ENCODE data around the gene EXOC6B.

EXOC6B gene

DNA sequence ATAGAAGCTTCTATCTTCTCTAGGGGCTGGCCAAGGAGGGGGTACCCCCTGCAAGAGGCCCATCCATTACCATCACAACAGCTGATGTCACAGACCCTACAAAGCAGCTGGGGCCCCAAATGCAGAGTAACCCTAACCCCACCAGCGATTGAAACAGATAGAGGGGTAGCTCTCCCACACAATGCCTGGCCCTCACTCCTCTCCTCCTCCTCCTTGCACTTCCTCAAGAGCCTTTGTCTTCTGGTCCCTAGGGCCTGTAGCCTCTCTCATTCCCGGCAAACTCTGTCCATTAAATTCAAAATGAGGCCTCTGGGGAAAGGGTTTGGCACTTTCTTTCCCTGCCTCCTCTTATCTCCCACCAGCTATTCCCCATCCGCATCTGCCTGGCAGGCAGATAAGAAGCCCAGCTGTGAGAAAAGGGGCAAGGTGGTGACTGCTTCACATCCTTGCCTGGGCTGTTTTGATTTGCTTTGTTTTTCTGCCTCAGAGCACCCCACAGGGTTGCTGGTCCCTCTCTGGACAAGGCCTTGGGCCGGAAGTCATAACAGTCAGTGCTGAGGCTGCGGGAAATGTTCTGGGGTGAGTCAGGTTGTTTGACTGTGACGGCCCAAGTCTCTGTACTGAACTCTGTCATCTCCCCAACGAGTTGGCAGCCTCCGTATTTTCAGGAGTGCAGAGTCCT, 652.1 kb downstream of the EXOC6B start:
- Histone ChIP-seq H3F3A (ENCODE audit: low read depth) (no peaks in the 10 kb centered on the region), H3K4me1 (ENCODE audit: insufficient read depth, low read length, poor library complexity, severe bottlenecking) (no peaks in the 10 kb centered on the region), H3K9me2 (replicated peaks; ENCODE audit: low read depth, low read length) (no peaks in the 10 kb centered on the region), H2AFZ (ENCODE audit: low read length) (no peak overlapping the region), H3K4me2 (ENCODE audit: low read depth, low read length, poor library complexity, severe bottlenecking) (no peak overlapping the region), H4K20me1 (ENCODE audit: insufficient read depth, low read length, poor library complexity, severe bottlenecking) (no peaks in the 10 kb centered on the region), H3K36me3 (ENCODE audit: insufficient read depth, low read length) (peaks cover 3% of the 10 kb centered on the region; the same call in 1 of the 2 replicates), H3K9me3 (ENCODE audit: insufficient read depth, low read depth, low read length) (no peaks in the 10 kb centered on the region), H3K27me3 (ENCODE audit: insufficient read depth, low read length, poor library complexity, severe bottlenecking) (no peaks in the 10 kb centered on the region), H3K79me2 (ENCODE audit: insufficient read depth, low read length) (no peaks in the 10 kb centered on the region), H3K9ac (ENCODE audit: low read depth, low read length, poor library complexity, severe bottlenecking) (no peak overlapping the region), H3K4me3 (ENCODE audit: low read length, poor library complexity, severe bottlenecking) (no peak overlapping the region)
- TF ChIP-seq EZH2phosphoT487 (IDR thresholded peaks at IDR 0.05; ENCODE audit: borderline replicate concordance): no peak
- TF ChIP-seq, protein P1, sequence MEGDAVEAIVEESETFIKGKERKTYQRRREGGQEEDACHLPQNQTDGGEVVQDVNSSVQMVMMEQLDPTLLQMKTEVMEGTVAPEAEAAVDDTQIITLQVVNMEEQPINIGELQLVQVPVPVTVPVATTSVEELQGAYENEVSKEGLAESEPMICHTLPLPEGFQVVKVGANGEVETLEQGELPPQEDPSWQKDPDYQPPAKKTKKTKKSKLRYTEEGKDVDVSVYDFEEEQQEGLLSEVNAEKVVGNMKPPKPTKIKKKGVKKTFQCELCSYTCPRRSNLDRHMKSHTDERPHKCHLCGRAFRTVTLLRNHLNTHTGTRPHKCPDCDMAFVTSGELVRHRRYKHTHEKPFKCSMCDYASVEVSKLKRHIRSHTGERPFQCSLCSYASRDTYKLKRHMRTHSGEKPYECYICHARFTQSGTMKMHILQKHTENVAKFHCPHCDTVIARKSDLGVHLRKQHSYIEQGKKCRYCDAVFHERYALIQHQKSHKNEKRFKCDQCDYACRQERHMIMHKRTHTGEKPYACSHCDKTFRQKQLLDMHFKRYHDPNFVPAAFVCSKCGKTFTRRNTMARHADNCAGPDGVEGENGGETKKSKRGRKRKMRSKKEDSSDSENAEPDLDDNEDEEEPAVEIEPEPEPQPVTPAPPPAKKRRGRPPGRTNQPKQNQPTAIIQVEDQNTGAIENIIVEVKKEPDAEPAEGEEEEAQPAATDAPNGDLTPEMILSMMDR (conservative IDR thresholded peaks at IDR 0.05; ENCODE audit: low read length): no peak

- H4K20me1 ChIP-seq (ENCODE audit: insufficient read depth, low read length, poor library complexity, severe bottlenecking): no peaks in the 10 kb centered on the region
- no peaks in the 10 kb centered on the region for H3K79me2 ChIP-seq (ENCODE audit: insufficient read depth, low read length)
- H3K36me3 ChIP-seq (ENCODE audit: insufficient read depth, low read length): no peaks in the 10 kb centered on the region
- TF ChIP-seq, protein P1 (conservative IDR thresholded peaks at IDR 0.05; ENCODE audit: low read length): no peak
- TF ChIP-seq EZH2phosphoT487 (IDR thresholded peaks at IDR 0.05; ENCODE audit: borderline replicate concordance): no peak
- H3K4me2 ChIP-seq (ENCODE audit: low read depth, low read length, poor library complexity, severe bottlenecking): no peak overlapping the region
- H3K9me3 ChIP-seq (ENCODE audit: insufficient read depth, low read depth, low read length): no peaks in the 10 kb centered on the region
- H2AFZ ChIP-seq (ENCODE audit: low read length): no peak overlapping the region
- no peak overlapping the region for H3K9ac ChIP-seq (ENCODE audit: low read depth, low read length, poor library complexity, severe bottlenecking)
- no peaks in the 10 kb centered on the region for H3K4me1 ChIP-seq (ENCODE audit: insufficient read depth, low read length, poor library complexity, severe bottlenecking)
- no peaks in the 10 kb centered on the region for H3F3A ChIP-seq (ENCODE audit: low read depth)
- no peaks in the 10 kb centered on the region for H3K27me3 ChIP-seq (ENCODE audit: insufficient read depth, low read length, poor library complexity, severe bottlenecking)
- no peak overlapping the region for H3K4me3 ChIP-seq (ENCODE audit: low read length, poor library complexity, severe bottlenecking)
- no peaks in the 10 kb centered on the region for H3K9me2 ChIP-seq (replicated peaks; ENCODE audit: low read depth, low read length)
Observed at GRCh38 chr2:72172478-72172877, 653.4 kb downstream of the EXOC6B start.

DNA sequence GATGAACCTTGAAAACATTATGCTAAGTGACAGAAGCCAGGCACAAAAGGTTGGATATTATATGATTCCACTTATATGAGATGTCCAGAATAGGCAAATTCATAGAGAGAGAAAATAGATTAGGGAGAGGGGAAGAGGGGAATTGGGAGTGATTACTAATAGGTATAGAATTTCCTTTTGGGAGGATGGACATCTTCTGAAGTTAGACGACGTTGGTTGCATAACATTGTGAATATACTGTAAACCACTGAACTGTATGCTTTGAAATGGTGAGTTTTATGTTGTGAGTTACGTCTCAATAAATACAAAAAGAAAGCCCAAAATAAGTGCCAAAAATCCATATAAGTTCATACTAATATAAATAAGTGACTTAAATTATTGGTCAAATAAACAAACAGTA, 659.6 kb downstream of the EXOC6B start:
- Histone ChIP-seq H3K9ac (ENCODE audit: low read depth, low read length, poor library complexity, severe bottlenecking) (no peak overlapping the region), H3K4me1 (ENCODE audit: insufficient read depth, low read length, poor library complexity, severe bottlenecking) (no peaks in the 10 kb centered on the region), H2AFZ (ENCODE audit: low read length) (no peak overlapping the region), H3K79me2 (ENCODE audit: insufficient read depth, low read length) (no peaks in the 10 kb centered on the region), H3K36me3 (ENCODE audit: insufficient read depth, low read length) (no peaks in the 10 kb centered on the region), H3K9me3 (ENCODE audit: insufficient read depth, low read depth, low read length) (no peaks in the 10 kb centered on the region), H3K4me2 (ENCODE audit: low read depth, low read length, poor library complexity, severe bottlenecking) (no peak overlapping the region), H3K9me2 (replicated peaks; ENCODE audit: low read depth, low read length) (no peaks in the 10 kb centered on the region), H3K27me3 (ENCODE audit: insufficient read depth, low read length, poor library complexity, severe bottlenecking) (no peaks in the 10 kb centered on the region), H3F3A (ENCODE audit: low read depth) (no peaks in the 10 kb centered on the region), H3K4me3 (ENCODE audit: low read length, poor library complexity, severe bottlenecking) (no peak overlapping the region), H4K20me1 (ENCODE audit: insufficient read depth, low read length, poor library complexity, severe bottlenecking) (no peaks in the 10 kb centered on the region)
- TF ChIP-seq, protein P1 (conservative IDR thresholded peaks at IDR 0.05; ENCODE audit: low read length): no peak
- no peak for TF ChIP-seq EZH2phosphoT487 (IDR thresholded peaks at IDR 0.05; ENCODE audit: borderline replicate concordance)
